ENCODE data around the gene FHAD1.
"Not testable (repeated sequence)": the region's sequence is repeated elsewhere in the genome, so short reads cannot be mapped to it uniquely, and the experiment has no call there.

Gene FHAD1

DNA sequence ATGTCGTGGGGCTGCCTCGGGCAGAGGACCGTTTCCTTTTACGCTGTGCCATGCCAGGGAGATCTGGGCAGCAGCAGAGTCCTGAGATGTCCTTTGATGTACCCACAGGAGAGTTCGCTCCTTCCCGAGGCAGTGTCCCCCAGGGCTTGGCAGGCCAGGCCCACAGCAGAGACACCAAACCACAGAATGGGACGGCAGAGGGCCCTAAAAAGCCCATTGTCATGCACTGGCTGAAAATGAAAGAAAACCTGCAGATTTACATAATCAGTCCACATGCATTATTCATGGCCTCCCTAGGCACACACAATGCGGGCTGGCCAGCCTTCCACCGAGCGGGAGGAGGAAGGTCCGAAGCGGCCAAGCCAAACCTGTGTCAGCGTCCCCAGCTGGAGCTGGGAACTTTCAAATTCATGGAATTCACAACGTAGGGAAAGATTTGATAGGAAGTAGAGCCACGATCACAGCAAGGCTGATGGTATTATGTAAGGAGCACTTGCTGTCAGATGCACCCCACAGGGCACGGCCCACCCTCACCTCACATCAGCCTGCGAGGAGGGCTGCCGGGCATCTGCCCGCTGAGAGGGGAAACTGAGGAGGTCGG is 137.4 kb downstream of the FHAD1 start:
- Histone ChIP-seq H3K36me3 (replicated peaks; ENCODE audit: low read depth, low read length) (no peaks in the 10 kb centered on the region), H4K20me1 (ENCODE audit: insufficient read depth, low read length) (no peaks in the 10 kb centered on the region), H3K27me3 (ENCODE audit: low read depth, low read length) (peaks cover 10% of the 10 kb centered on the region), H3K79me2 (ENCODE audit: low read length) (no peaks in the 10 kb centered on the region), H3K4me3 (ENCODE audit: low read length) (peak overlapping the region; percentile 14; the same call in 1 of the 2 replicates), H2AFZ (ENCODE audit: low read depth, low read length) (no peak overlapping the region), H3K9ac (ENCODE audit: low read length) (no peak overlapping the region), H3K9me3 (ENCODE audit: insufficient read depth, low read length) (no peaks in the 10 kb centered on the region), H3K4me2 (ENCODE audit: low read length) (peak overlapping the region; percentile 22), H3K27ac (ENCODE audit: low read length) (no peak overlapping the region), H3K4me1 (ENCODE audit: low read length) (no peaks in the 10 kb centered on the region)
- TF ChIP-seq, protein P1, sequence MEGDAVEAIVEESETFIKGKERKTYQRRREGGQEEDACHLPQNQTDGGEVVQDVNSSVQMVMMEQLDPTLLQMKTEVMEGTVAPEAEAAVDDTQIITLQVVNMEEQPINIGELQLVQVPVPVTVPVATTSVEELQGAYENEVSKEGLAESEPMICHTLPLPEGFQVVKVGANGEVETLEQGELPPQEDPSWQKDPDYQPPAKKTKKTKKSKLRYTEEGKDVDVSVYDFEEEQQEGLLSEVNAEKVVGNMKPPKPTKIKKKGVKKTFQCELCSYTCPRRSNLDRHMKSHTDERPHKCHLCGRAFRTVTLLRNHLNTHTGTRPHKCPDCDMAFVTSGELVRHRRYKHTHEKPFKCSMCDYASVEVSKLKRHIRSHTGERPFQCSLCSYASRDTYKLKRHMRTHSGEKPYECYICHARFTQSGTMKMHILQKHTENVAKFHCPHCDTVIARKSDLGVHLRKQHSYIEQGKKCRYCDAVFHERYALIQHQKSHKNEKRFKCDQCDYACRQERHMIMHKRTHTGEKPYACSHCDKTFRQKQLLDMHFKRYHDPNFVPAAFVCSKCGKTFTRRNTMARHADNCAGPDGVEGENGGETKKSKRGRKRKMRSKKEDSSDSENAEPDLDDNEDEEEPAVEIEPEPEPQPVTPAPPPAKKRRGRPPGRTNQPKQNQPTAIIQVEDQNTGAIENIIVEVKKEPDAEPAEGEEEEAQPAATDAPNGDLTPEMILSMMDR (IDR thresholded peaks at IDR 0.05; ENCODE audit: low read depth, low read length): no peak
- TF ChIP-seq EZH2phosphoT487 (IDR thresholded peaks at IDR 0.05; ENCODE audit: low read depth): no peak

DNA sequence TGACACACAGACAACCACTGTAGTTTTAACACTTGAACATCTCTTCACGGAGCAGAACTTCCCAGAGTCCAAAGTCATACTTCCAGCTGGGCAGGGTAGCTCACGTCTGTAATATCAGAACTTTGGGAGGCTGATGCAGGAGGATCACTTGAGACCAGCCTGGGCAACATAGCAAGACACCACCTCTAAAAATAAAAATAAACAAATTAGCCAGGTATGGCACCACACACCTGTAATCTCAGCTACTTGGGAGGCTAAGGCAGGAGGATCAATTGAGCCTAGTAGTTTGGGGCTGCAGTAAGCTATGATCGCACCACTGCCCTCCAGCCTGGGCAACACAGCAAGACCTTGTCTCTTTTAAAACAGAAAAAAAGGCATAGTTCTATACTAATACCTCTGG is 138.4 kb downstream of the FHAD1 start:
- Histone ChIP-seq H3K27ac (ENCODE audit: low read length) (no peak overlapping the region), H3K27me3 (ENCODE audit: low read depth, low read length) (peaks cover 10% of the 10 kb centered on the region), H3K4me3 (ENCODE audit: low read length) (no peak overlapping the region), H3K4me1 (ENCODE audit: low read length) (no peaks in the 10 kb centered on the region), H2AFZ (ENCODE audit: low read depth, low read length) (no peak overlapping the region), H3K9ac (ENCODE audit: low read length) (no peak overlapping the region), H4K20me1 (ENCODE audit: insufficient read depth, low read length) (no peaks in the 10 kb centered on the region), H3K36me3 (replicated peaks; ENCODE audit: low read depth, low read length) (no peaks in the 10 kb centered on the region), H3K79me2 (ENCODE audit: low read length) (no peaks in the 10 kb centered on the region), H3K4me2 (ENCODE audit: low read length) (no peak overlapping the region), H3K9me3 (ENCODE audit: insufficient read depth, low read length) (no peaks in the 10 kb centered on the region)
- TF ChIP-seq, protein P1 (IDR thresholded peaks at IDR 0.05; ENCODE audit: low read depth, low read length): no peak
- TF ChIP-seq EZH2phosphoT487 (IDR thresholded peaks at IDR 0.05; ENCODE audit: low read depth): no peak

DNA sequence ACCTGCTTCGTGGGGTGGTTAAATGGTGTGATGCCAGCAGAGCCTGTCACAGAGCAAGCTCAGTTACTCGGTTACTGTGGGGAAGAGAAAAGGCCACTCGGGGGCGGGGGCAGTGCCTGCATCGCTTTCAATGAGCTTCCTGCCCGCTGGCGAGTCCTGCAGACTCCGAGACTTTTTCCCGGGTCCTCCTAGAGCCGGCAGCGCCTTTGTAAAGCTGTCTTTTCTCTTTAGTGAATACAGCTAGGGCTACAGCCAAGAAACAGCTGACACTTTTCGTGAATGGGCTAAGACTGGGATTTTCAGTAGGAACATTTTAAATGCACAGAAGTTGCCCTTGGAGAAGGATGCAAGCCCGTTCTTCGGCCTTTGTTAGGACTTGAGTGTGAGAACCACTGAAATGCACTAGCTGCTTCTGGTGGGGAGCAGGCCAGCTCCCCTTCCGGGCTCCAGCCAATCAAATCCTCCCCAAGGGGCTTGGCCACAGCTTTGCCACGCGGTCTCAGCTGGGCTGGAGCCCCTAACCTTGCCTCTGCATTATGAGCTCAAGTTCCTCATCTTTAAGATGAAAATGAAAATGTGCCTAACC is 139.2 kb downstream of the FHAD1 start:
- Histone ChIP-seq H3K4me3 (ENCODE audit: low read length) (no peak overlapping the region), H4K20me1 (ENCODE audit: insufficient read depth, low read length) (no peaks in the 10 kb centered on the region), H3K4me2 (ENCODE audit: low read length) (no peak overlapping the region), H3K79me2 (ENCODE audit: low read length) (no peaks in the 10 kb centered on the region), H2AFZ (ENCODE audit: low read depth, low read length) (no peak overlapping the region), H3K27ac (ENCODE audit: low read length) (no peak overlapping the region), H3K9me3 (ENCODE audit: insufficient read depth, low read length) (no peaks in the 10 kb centered on the region), H3K4me1 (ENCODE audit: low read length) (no peaks in the 10 kb centered on the region), H3K27me3 (ENCODE audit: low read depth, low read length) (peaks cover 10% of the 10 kb centered on the region), H3K9ac (ENCODE audit: low read length) (no peak overlapping the region), H3K36me3 (replicated peaks; ENCODE audit: low read depth, low read length) (no peaks in the 10 kb centered on the region)
- no peak for TF ChIP-seq EZH2phosphoT487 (IDR thresholded peaks at IDR 0.05; ENCODE audit: low read depth)
- TF ChIP-seq, protein P1 (IDR thresholded peaks at IDR 0.05; ENCODE audit: low read depth, low read length): no peak

DNA sequence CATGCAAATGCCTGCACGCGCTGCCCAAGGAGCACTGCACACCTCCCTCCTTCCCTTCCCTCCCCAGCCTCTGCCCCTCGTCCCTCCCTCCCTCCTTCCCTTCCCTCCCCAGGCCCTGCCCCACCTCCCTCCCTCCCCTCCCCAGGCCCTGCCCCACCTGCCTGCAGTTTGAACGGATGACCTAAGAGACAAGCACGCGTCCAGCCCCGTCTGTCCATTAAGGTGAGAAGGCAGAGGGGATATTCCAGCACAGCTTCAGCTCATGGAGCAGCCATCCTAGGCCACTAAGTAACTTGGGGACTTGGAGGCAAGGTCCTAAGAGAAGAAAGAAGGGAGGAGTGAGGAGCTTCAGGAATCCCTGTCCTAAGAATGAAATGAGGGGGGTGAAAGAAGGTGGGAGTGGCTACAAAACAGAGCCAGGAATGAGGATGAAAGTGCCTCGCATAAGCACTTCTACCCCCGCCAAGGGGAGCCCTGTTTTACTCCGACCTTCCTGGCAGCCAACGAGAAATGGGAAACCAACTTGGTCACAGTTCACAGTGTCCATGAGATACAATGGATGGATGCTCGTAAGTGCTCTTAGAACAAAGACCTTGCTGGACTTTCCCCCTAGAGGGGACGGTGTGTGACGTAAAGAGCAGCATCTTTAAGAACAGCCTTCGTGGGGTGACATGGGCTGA is 141.3 kb downstream of the FHAD1 start:
- Histone ChIP-seq H3K4me3 (ENCODE audit: low read length) (no peak overlapping the region), H3K4me2 (ENCODE audit: low read length) (no peak overlapping the region), H3K36me3 (replicated peaks; ENCODE audit: low read depth, low read length) (no peaks in the 10 kb centered on the region), H4K20me1 (ENCODE audit: insufficient read depth, low read length) (no peaks in the 10 kb centered on the region), H3K4me1 (ENCODE audit: low read length) (no peaks in the 10 kb centered on the region), H3K27me3 (ENCODE audit: low read depth, low read length) (peaks cover 10% of the 10 kb centered on the region), H3K27ac (ENCODE audit: low read length) (no peak overlapping the region), H3K9me3 (ENCODE audit: insufficient read depth, low read length) (no peaks in the 10 kb centered on the region), H3K79me2 (ENCODE audit: low read length) (no peaks in the 10 kb centered on the region), H3K9ac (ENCODE audit: low read length) (no peak overlapping the region), H2AFZ (ENCODE audit: low read depth, low read length) (no peak overlapping the region)
- TF ChIP-seq, protein P1 (IDR thresholded peaks at IDR 0.05; ENCODE audit: low read depth, low read length): no peak
- TF ChIP-seq EZH2phosphoT487 (IDR thresholded peaks at IDR 0.05; ENCODE audit: low read depth): no peak

DNA sequence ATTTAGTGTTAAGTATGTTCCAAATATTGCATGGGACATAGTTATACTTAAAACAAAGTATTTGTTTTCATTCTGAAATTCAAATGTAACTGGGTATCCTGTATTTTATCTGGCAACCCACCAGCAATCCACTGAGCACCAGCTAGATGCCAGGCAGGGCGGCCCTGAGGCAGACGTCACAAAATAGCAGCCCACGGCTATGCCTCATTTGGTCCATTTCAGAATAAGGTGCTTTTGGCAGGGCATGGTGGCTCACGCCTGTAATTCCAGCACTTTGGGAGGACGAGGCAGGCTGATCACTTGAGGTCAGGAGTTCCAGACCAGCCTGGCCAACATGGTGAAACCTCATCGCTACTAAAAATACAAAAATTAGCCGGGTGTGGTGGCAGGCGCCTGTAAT is 142.8 kb downstream of the FHAD1 start:
- not testable (repeated sequence) for H3K4me3 ChIP-seq (ENCODE audit: low read length); H3K4me1 ChIP-seq (ENCODE audit: low read length); H2AFZ ChIP-seq (ENCODE audit: low read depth, low read length); H3K9ac ChIP-seq (ENCODE audit: low read length); H3K27ac ChIP-seq (ENCODE audit: low read length); H3K27me3 ChIP-seq (ENCODE audit: low read depth, low read length); H4K20me1 ChIP-seq (ENCODE audit: insufficient read depth, low read length); H3K4me2 ChIP-seq (ENCODE audit: low read length); H3K36me3 ChIP-seq (replicated peaks; ENCODE audit: low read depth, low read length); H3K79me2 ChIP-seq (ENCODE audit: low read length); H3K9me3 ChIP-seq (ENCODE audit: insufficient read depth, low read length)
